Left lung (tissue), 14 donors: Measurements from ENCODE around the gene CCDC184. TPM values are rescaled to one million over a fixed set of nuclear protein-coding genes. Genes with fewer than 3 reads are reported as not detected.

Experiments
- ATAC-seq: fragments of 200-7000 bp; cut with Tn5 transposase; one replicate; pipeline ENCODE4 v1.9.1; 2020; ENCODE audit warnings: moderate library complexity
- DNase-seq, 4 donors: peaks; one replicate each; pipeline ENCODE4 v3.0.0-alpha.2; 2013 to 2020
- H3K27ac ChIP-seq, 2 donors: fragments of 200-600 bp; sonication (generic) in 1 of 2; one replicate each; pipeline versions ENCODE4 v1.5.0 to v1.8.0; 2020 to 2021
- H3K27me3 ChIP-seq, 2 donors: fragments of 200-600 bp; sonication (generic) in 1 of 2; one replicate each; pipeline versions ENCODE4 v1.5.0 to v1.8.0; 2020 to 2021
- H3K36me3 ChIP-seq, 2 donors: fragments of 200-600 bp; sonication (generic) in 1 of 2; one replicate each; pipeline versions ENCODE4 v1.5.0 to v1.8.0; 2020 to 2021
- H3K4me1 ChIP-seq, 2 donors: fragments of 200-600 bp; one replicate each; pipeline ENCODE4 v1.8.0; 2021
- H3K4me3 ChIP-seq, 2 donors: fragments of 200-600 bp; sonication (generic) in 1 of 2; one replicate each; pipeline versions ENCODE4 v1.5.0 to v1.8.0; 2020 to 2021; ENCODE audit warnings: mild to moderate bottlenecking in 1 of 2
- H3K9me3 ChIP-seq, 2 donors: fragments of 200-600 bp; sonication (generic) in 1 of 2; one replicate each; pipeline versions ENCODE4 v1.5.0 to v1.8.0; 2020 to 2021
- CTCF ChIP-seq, 2 donors: fragments of 200-600 bp; sonication (generic) in 1 of 2; IDR thresholded peaks; one replicate each; pipeline versions ENCODE4 v1.5.0 to v1.8.0; 2021; ENCODE audit warnings: antibody characterized with exemption in 2 of 2
- intact Hi-C, 2 donors: fragments of 100-400 bp; cut with DNase I; formaldehyde crosslinking; loops; one replicate each; pipeline versions ENCODE4 v1.11.2 to v1.14.2; 2022
- long read RNA-seq, 12 donors: library from polyadenylated mRNA in 2 of 12; unstranded in 2 of 12; transcript quantifications; one replicate each; pipeline ENCODE4 v2.0.0 and lab custom pipeline, GENCODE V29; 2019 to 2026
- polyA plus RNA-seq, 6 donors: library from polyadenylated mRNA; unstranded; fragments of 120-200 nt; gene quantifications; one replicate each; pipeline ENCODE4 v1.2.1, GENCODE V29; 2013; ENCODE audit not compliant: insufficient read length in 6 of 6
- total RNA-seq, 2 donors: library from RNA; stranded (reverse); fragmentation: NEBNext Ultra II Directional; extraction: Animal tissue kit (Norgen Biotek cat#: 25700); gene quantifications; one replicate each; pipeline ENCODE4 v1.2.1, GENCODE V29; 2021
- donor health status: DM: no; HTN: yes; CAD: no.
- donor health status: DM: no; HTN: no; CAD: no.

CCDC184 gene
- total RNA-seq = under 1 TPM; 0.58 to 0.73 TPM
- under 1 TPM in 5 of 6 donors, not detected in 1; 0.20 to 0.32 (median 0.28) TPM for polyA plus RNA-seq
- long read RNA-seq, donor 1 = 0 reads
- long read RNA-seq, donor 2 = 0 reads
- long read RNA-seq, donor 3 = 0 reads
- long read RNA-seq, donor 4 = 0 reads
- long read RNA-seq, donor 5 = 0 reads
- long read RNA-seq, donor 6 = 0 reads
- long read RNA-seq, donor 7 = 0 reads
- long read RNA-seq, donor 8, partial matches to known transcripts = 0 of 1 reads
- long read RNA-seq, donor 8, other reads (novel, unspliced or antisense) = 0 of 1 reads
- long read RNA-seq, donor 9 = 0 reads
- long read RNA-seq, donor 10 = 0 reads
- long read RNA-seq, donor 11, transcript CCDC184-201 (1 exons, 2,343 nt) = major isoform, 136 of 136 reads
- long read RNA-seq, donor 11, partial matches to known transcripts = 0 of 136 reads
- long read RNA-seq, donor 11, other reads (novel, unspliced or antisense) = 0 of 136 reads
- long read RNA-seq, donor 12 = 0 reads

GRCh38 chr12:48183091-48183875 lies at the start of gene CCDC184:
Gene CCDC184, plus strand, starts transcription at chr12:48183644. Its CDS starts 479 bp downstream, at chr12:48184123.
- no peaks in the 10 kb centered on the region for H3K9me3 ChIP-seq
- H3K27me3 ChIP-seq = peaks cover 25 to 79% of the 10 kb centered on the region in 2 donors
- DNase-seq (peak; percentile 55 to 89 (median 68)), ATAC-seq (peak; percentile 78)
- TF ChIP-seq CTCF (IDR thresholded peaks at IDR 0.05) = no peak
- H3K4me1 ChIP-seq = peaks cover 7 to 21% of the 10 kb centered on the region in 2 donors
- H3K27ac ChIP-seq = no peak within 1 kb of the TSS
- H3K36me3 ChIP-seq = no peaks in the 10 kb centered on the region
- H3K4me3 ChIP-seq = peak within 1 kb of the TSS; percentile 61 to 71
- intact Hi-C loops = no loop called here

GRCh38 chr12:48135027-48135426 lies 48.4 kb upstream of the CCDC184 start:
- no peak overlapping the region for H3K27ac ChIP-seq
- peaks cover 0 to 71% of the 10 kb centered on the region in 2 donors for H3K36me3 ChIP-seq
- ATAC-seq (no peak), DNase-seq (no peak)
- intact Hi-C loops = no loop called here
- no peaks in the 10 kb centered on the region for H3K27me3 ChIP-seq
- H3K4me1 ChIP-seq = no peaks in the 10 kb centered on the region
- TF ChIP-seq CTCF (IDR thresholded peaks at IDR 0.05) = no peak
- H3K4me3 ChIP-seq = no peak overlapping the region
- no peaks in the 10 kb centered on the region for H3K9me3 ChIP-seq

DNA sequence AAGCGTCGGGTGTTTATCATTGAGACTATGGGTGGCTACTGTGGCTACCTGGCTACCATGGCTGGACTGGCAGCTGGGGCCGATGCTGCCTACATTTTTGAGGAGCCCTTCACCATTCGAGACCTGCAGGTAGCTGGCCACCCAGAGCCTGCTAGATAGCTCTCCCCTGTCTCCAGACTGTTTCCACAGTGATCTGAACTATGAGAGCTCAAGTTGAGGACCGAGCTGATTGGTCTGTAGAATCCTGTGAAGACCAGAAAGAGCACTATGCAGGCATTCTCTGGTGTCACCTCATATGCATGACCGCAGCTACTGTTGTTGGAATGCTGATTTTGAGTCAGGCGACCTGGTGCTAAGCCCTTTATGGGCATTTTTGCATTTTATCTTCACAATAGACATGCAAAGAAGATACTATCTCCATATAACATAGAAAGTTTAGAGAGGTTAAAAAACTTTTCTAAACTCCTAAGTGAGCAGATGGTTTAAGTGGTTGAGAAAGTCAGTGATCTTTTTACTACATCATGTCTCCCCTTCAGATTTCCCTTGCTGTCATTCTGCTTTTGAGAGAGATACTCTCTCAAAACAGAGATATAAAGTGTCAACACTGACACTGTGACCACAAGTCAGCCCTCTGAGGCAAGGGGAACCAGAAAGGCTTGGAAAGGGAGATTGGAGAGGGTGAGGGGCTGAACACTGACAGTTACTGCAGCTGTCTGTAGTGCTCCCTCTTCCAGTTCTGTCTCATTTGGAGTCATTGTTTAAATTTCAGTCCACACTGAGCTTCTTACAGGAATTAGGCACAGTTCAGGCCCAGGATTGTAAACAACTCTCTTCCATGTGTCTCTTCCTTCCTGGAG lies 40.4 kb upstream of the CCDC184 start:
- Histone ChIP-seq H3K4me3 (no peak overlapping the region), H3K4me1 (no peaks in the 10 kb centered on the region), H3K27me3 (no peaks in the 10 kb centered on the region), H3K9me3 (no peaks in the 10 kb centered on the region), H3K27ac (no peak overlapping the region), H3K36me3 (peaks cover 0 to 98% of the 10 kb centered on the region in 2 donors)
- intact Hi-C loops = no loop called here
- no peak for TF ChIP-seq CTCF (IDR thresholded peaks at IDR 0.05)
- no peak for DNase-seq
- no peak for ATAC-seq

DNA sequence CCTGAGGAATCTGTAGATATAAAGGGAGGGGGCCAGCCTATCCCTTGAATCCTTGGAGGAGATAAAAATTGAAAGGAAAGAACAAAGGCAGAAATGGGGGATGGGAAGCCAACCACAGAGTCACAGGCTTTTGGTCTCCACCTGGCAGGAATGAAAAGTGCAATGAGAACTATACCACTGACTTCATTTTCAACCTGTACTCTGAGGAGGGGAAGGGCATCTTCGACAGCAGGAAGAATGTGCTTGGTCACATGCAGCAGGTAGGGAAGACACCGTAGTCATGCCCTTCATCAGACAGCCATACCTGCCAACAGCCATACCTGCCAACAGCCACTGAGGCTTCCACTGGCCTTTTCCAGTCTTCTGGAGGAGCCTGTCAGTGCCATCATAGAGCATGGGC lies 39.5 kb upstream of the CCDC184 start:
- Histone ChIP-seq H3K27me3 (no peaks in the 10 kb centered on the region), H3K36me3 (peaks cover 0 to 99% of the 10 kb centered on the region in 2 donors), H3K9me3 (no peaks in the 10 kb centered on the region), H3K4me3 (no peak overlapping the region), H3K27ac (no peak overlapping the region), H3K4me1 (no peaks in the 10 kb centered on the region)
- no peak for TF ChIP-seq CTCF (IDR thresholded peaks at IDR 0.05)
- intact Hi-C loops = no loop called here
- no peak for ATAC-seq
- DNase-seq = no peak
